H1 (cell line): ENCODE measurements around the gene TXNDC15.

Experiments
- CREB1 ChIP-seq: IDR thresholded peaks from 2 replicates; pipeline ENCODE4 v1.6.1; 2012; ENCODE audit warnings: inconsistent platforms
- CTCF ChIP-seq, 3 experiments: IDR thresholded peaks; 1 replicate in 2 of 3; 2 replicates in 1 of 3; pipeline versions ENCODE4 v1.5.1 to v1.6.1; 2011; ENCODE audit warnings: low read length in 3 of 3, mild to moderate bottlenecking in 3 of 3, inconsistent platforms in 2 of 3, low read depth in 1 of 3, moderate library complexity in 1 of 3; ENCODE audit not compliant: insufficient read depth in 1 of 3; ENCODE audit errors: control extremely low read depth in 1 of 3
- HDAC2 ChIP-seq, 2 experiments: fragments of 300-600 bp in 1 of 2; sonication (generic) in 1 of 2; IDR thresholded peaks; 2 replicates each; pipeline ENCODE4 v1.6.1; 2011 to 2012; ENCODE audit warnings: low read depth in 2 of 2, low read length in 2 of 2, mild to moderate bottlenecking in 2 of 2, moderate library complexity in 2 of 2, borderline replicate concordance in 1 of 2, inconsistent platforms in 1 of 2
- JUN ChIP-seq: IDR thresholded peaks from 2 replicates; pipeline ENCODE4 v1.6.1; 2011; ENCODE audit warnings: low read depth, mild to moderate bottlenecking, improper control_type of control experiment, low read length
- POLR2A ChIP-seq, 2 experiments: IDR thresholded peaks; 1 replicate in 1 of 2; 2 replicates in 1 of 2; pipeline ENCODE4 v1.6.1; 2011; ENCODE audit warnings: low read depth in 2 of 2, low read length in 2 of 2, mild to moderate bottlenecking in 2 of 2; ENCODE audit errors: control extremely low read depth in 1 of 2
- POU5F1 ChIP-seq: IDR thresholded peaks from 2 replicates; pipeline ENCODE4 v1.6.1; 2011; ENCODE audit warnings: low read depth, mild to moderate bottlenecking, low read length, moderate library complexity
- SIRT6 ChIP-seq: IDR thresholded peaks from one replicate; pipeline ENCODE4 v1.7.1; 2012; ENCODE audit warnings: low read length, inconsistent platforms
- SIX5 ChIP-seq: IDR thresholded peaks from 2 replicates; pipeline ENCODE4 v1.6.1; 2011; ENCODE audit warnings: mild to moderate bottlenecking, low read depth, low read length
- SUZ12 ChIP-seq: fragments of 200-600 bp; sonication (generic); IDR thresholded peaks from 2 replicates; pipeline ENCODE4 v1.6.1; 2012; ENCODE audit warnings: mild to moderate bottlenecking, inconsistent platforms, low read length, moderate library complexity, mixed read lengths
- TAF1 ChIP-seq: IDR thresholded peaks from 2 replicates; pipeline ENCODE4 v1.6.1; 2011; ENCODE audit warnings: mild to moderate bottlenecking, low read depth, low read length
- USF2 ChIP-seq: IDR thresholded peaks from 2 replicates; pipeline ENCODE4 v1.6.1; 2011; ENCODE audit warnings: low read length, improper control_type of control experiment
- YY1 ChIP-seq: IDR thresholded peaks from 2 replicates; pipeline ENCODE4 v1.6.1; 2011; ENCODE audit warnings: low read depth, mild to moderate bottlenecking, low read length
- TF ChIP-seq, protein P1 (sequence below): fragments of 300-600 bp; sonication (generic); IDR thresholded peaks from 2 replicates; pipeline ENCODE4 v1.7.1; 2012; ENCODE audit warnings: low read length, moderate library complexity, mild to moderate bottlenecking, inconsistent platforms; ENCODE audit not compliant: insufficient replicate concordance

GRCh38 chr5:134892926-134893325 is 18.8 kb downstream of the TXNDC15 start:
- TF ChIP-seq JUN, result no peak
- no peak for TF ChIP-seq POLR2A (IDR thresholded peaks at IDR 0.05; ENCODE audit: control extremely low read depth in 1 of 2, low read depth in 2 of 2, low read length in 2 of 2)
- no peak for TF ChIP-seq TAF1
- no peak for TF ChIP-seq POU5F1
- TF ChIP-seq YY1, result no peak
- no peak for TF ChIP-seq SIRT6
- no peak for TF ChIP-seq SIX5
- TF ChIP-seq, protein P1, sequence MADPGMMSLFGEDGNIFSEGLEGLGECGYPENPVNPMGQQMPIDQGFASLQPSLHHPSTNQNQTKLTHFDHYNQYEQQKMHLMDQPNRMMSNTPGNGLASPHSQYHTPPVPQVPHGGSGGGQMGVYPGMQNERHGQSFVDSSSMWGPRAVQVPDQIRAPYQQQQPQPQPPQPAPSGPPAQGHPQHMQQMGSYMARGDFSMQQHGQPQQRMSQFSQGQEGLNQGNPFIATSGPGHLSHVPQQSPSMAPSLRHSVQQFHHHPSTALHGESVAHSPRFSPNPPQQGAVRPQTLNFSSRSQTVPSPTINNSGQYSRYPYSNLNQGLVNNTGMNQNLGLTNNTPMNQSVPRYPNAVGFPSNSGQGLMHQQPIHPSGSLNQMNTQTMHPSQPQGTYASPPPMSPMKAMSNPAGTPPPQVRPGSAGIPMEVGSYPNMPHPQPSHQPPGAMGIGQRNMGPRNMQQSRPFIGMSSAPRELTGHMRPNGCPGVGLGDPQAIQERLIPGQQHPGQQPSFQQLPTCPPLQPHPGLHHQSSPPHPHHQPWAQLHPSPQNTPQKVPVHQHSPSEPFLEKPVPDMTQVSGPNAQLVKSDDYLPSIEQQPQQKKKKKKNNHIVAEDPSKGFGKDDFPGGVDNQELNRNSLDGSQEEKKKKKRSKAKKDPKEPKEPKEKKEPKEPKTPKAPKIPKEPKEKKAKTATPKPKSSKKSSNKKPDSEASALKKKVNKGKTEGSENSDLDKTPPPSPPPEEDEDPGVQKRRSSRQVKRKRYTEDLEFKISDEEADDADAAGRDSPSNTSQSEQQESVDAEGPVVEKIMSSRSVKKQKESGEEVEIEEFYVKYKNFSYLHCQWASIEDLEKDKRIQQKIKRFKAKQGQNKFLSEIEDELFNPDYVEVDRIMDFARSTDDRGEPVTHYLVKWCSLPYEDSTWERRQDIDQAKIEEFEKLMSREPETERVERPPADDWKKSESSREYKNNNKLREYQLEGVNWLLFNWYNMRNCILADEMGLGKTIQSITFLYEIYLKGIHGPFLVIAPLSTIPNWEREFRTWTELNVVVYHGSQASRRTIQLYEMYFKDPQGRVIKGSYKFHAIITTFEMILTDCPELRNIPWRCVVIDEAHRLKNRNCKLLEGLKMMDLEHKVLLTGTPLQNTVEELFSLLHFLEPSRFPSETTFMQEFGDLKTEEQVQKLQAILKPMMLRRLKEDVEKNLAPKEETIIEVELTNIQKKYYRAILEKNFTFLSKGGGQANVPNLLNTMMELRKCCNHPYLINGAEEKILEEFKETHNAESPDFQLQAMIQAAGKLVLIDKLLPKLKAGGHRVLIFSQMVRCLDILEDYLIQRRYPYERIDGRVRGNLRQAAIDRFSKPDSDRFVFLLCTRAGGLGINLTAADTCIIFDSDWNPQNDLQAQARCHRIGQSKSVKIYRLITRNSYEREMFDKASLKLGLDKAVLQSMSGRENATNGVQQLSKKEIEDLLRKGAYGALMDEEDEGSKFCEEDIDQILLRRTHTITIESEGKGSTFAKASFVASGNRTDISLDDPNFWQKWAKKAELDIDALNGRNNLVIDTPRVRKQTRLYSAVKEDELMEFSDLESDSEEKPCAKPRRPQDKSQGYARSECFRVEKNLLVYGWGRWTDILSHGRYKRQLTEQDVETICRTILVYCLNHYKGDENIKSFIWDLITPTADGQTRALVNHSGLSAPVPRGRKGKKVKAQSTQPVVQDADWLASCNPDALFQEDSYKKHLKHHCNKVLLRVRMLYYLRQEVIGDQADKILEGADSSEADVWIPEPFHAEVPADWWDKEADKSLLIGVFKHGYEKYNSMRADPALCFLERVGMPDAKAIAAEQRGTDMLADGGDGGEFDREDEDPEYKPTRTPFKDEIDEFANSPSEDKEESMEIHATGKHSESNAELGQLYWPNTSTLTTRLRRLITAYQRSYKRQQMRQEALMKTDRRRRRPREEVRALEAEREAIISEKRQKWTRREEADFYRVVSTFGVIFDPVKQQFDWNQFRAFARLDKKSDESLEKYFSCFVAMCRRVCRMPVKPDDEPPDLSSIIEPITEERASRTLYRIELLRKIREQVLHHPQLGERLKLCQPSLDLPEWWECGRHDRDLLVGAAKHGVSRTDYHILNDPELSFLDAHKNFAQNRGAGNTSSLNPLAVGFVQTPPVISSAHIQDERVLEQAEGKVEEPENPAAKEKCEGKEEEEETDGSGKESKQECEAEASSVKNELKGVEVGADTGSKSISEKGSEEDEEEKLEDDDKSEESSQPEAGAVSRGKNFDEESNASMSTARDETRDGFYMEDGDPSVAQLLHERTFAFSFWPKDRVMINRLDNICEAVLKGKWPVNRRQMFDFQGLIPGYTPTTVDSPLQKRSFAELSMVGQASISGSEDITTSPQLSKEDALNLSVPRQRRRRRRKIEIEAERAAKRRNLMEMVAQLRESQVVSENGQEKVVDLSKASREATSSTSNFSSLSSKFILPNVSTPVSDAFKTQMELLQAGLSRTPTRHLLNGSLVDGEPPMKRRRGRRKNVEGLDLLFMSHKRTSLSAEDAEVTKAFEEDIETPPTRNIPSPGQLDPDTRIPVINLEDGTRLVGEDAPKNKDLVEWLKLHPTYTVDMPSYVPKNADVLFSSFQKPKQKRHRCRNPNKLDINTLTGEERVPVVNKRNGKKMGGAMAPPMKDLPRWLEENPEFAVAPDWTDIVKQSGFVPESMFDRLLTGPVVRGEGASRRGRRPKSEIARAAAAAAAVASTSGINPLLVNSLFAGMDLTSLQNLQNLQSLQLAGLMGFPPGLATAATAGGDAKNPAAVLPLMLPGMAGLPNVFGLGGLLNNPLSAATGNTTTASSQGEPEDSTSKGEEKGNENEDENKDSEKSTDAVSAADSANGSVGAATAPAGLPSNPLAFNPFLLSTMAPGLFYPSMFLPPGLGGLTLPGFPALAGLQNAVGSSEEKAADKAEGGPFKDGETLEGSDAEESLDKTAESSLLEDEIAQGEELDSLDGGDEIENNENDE, result no peak
- no peak for TF ChIP-seq CTCF (IDR thresholded peaks at IDR 0.05; ENCODE audit: control extremely low read depth in 1 of 3, insufficient read depth in 1 of 3, low read depth in 1 of 3, low read length in 3 of 3)
- TF ChIP-seq SUZ12, result no peak
- TF ChIP-seq USF2, result no peak
- no peak for TF ChIP-seq HDAC2 (IDR thresholded peaks at IDR 0.05; ENCODE audit: borderline replicate concordance in 1 of 2, low read depth in 2 of 2, low read length in 2 of 2)
- TF ChIP-seq CREB1, result no peak
